SIG-M5 treated with dmso at 0.1 percent for 504 hours (cell line): ENCODE measurements around the gene CYP4V2.
"Not testable (repeated sequence)": the region's sequence is repeated elsewhere in the genome, so short reads cannot be mapped to it uniquely, and the experiment has no call there.

Experiments
- DNase-seq: peaks from one replicate; lab custom pipeline; 2025; ENCODE audit not compliant: unreplicated experiment; lab: John Stamatoyannopoulos, UW

The CYP4V2 gene

GRCh38 chr4:186227744-186228513 is 36.6 kb downstream of the CYP4V2 start:
- no peak for DNase-seq

- DNase-seq = no peak
These were observed 37.1 kb downstream of the CYP4V2 start for GRCh38 chr4:186228514-186228894.

GRCh38 chr4:186234367-186234766 is 43.0 kb downstream of the CYP4V2 start:
- DNase-seq = no peak

- no peak for DNase-seq
These were observed 44.8 kb downstream of the CYP4V2 start for GRCh38 chr4:186236126-186236525.

DNA sequence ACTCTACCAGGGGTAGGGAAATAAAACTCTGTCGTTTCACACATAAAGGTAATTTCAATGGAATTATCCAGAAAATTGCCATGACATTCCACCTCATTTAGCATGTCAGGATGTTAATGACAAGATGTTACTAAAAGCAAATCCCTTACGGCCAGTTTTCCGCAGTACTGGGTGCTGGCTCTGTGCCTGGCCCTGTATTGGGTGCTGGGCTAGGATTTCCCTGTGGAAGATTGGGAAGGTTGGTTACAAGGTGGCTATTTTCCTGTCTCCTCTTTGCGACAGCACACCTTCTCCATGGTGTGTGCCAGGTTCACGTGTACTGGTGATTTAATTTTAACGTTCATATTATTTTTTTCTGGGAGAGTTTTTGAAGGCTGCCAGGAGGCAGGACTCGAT is 49.1 kb downstream of the CYP4V2 start:
- DNase-seq = no peak

GRCh38 chr4:186240848-186241491 is 49.6 kb downstream of the CYP4V2 start:
- DNase-seq = no peak

- no peak for DNase-seq
These were observed 50.2 kb downstream of the CYP4V2 start for GRCh38 chr4:186241616-186242015.

DNA sequence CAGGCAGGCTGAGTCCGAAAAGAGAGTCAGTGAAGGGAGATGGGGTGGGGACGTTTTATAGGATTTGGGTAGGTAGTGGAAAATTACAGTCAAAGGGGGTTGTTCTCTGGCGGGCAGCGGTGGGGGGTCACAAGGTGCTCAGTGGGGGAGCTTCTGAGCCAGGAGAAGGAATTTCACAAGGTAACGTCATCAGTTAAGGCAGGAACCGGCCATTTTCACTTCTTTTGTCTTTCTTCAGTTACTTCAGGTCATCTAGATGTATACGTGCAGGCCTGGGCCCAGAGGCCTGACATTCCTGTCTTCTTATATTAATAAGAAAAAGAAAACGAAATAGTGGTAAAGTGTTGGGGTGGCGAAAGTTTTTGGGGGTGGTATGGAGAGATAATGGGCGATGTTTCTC is 50.7 kb downstream of the CYP4V2 start:
- not testable (repeated sequence) for DNase-seq

- no peak for DNase-seq
These were observed 52.0 kb downstream of the CYP4V2 start for GRCh38 chr4:186243331-186243730.

GRCh38 chr4:186244835-186245234 is 53.5 kb downstream of the CYP4V2 start:
- no peak for DNase-seq

DNA sequence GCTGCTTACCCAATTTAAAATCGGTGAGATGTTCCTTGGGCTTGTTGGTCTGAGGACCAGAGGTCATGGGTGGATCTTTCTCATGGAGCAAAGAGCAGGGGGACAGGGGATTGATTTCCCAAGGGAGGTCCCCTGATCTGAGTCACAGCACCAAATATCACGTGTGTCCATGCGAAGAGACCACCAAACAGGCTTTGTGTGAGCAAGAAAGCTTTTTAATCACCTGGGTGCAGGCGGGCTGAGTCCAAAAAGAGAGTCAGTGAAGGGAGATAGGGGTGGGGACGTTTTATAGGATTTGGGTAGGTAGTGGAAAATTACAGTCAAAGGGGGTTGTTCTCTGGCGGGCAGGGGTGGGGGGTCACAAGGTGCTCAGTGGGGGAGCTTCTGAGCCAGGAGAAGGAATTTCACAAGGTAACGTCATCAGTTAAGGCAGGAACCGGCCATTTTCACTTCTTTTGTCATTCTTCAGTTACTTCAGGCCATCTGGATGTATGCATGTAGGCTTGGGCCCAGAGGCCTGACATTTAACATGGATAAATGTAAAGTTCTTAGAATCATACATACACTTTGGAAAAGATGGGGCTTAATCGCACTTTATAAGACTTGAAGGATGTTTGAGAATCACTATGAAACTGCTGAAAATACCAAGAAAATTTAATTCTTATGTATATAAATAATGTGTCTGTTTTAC is 55.8 kb downstream of the CYP4V2 start:
- not testable (repeated sequence) for DNase-seq

- no peak for DNase-seq
These were observed 57.3 kb downstream of the CYP4V2 start for GRCh38 chr4:186248643-186249042.

GRCh38 chr4:186249785-186250754 is 58.7 kb downstream of the CYP4V2 start:
- DNase-seq = no peak

DNA sequence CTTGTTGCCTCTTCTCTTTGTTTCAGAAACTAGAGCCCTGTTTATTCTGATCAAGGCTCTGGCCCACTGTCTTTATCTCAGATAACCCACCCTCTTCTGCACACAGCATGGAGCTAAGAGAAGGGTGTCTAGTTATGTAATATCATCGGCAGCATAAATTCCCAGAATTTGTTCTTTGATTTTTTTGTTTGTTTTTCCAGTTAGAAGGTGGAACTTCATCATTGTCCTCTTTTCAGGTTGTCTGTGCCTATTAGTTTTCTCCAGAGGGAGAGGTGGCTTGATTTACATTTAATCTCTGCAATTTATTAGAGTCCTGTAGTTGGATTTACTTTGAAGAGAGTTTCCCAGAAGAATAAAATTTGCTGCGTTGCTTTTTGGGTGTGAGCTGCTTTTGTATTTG is 59.4 kb downstream of the CYP4V2 start:
- DNase-seq = no peak

GRCh38 chr4:186255122-186255521 is 63.8 kb downstream of the CYP4V2 start:
- no peak for DNase-seq

GRCh38 chr4:186258216-186258811 is 66.9 kb downstream of the CYP4V2 start:
- peak; percentile 74 for DNase-seq

DNA sequence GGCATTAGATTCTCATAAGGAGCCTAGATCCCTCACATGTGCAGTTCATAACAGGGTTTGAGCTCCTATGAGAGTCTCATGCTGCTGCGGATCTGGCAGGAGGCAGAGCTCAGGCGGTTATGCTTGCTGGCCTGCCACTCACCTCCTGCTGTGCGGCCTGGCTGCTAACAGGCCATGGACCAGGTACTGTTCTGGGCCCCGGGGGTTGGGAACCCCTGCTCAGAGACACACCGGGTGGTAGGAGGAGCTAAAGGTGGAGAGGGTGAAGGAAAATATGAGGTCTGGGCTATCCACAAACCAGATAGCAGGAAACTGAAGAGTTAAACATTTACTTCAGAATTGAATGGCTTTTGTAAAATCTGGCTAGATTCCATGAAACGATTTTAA is 68.7 kb downstream of the CYP4V2 start:
- no peak for DNase-seq
